ENCODE results near the gene OR2M3. TPM values are rescaled to one million over a fixed set of nuclear protein-coding genes. Genes with fewer than 3 reads are reported as not detected.

OR2M3 gene
- total and polyA plus RNA-seq, 3 experiments from 2014 or later, result not detected

GRCh38 chr1:248187363-248187762 is 9.7 kb upstream of the OR2M3 start:
- H3K27ac Mint-ChIP-seq, result no peak overlapping the region
- CTCF ChIA-PET, result no interaction called here
- no peaks in the 10 kb centered on the region for H3K27me3 Mint-ChIP-seq

GRCh38 chr1:248189026-248189425 is 8.0 kb upstream of the OR2M3 start:
- no peaks in the 10 kb centered on the region for H3K27me3 Mint-ChIP-seq
- DNase-seq, result no peak
- H3K27ac ChIP-seq (ENCODE audit: low read depth, low read length), result no peak overlapping the region
- CTCF ChIA-PET, result no interaction called here
- H3K9me3 ChIP-seq (ENCODE audit: low read length), result no peaks in the 10 kb centered on the region
- no peaks in the 10 kb centered on the region for H3K27me3 ChIP-seq (ENCODE audit: insufficient read depth, low read length, poor library complexity, severe bottlenecking)
- H3K4me3 Mint-ChIP-seq, result no peak overlapping the region
- H3K27ac Mint-ChIP-seq, result no peak overlapping the region
- no peaks in the 10 kb centered on the region for H3K36me3 Mint-ChIP-seq
- POLR2A ChIA-PET, result no interaction called here
- no peaks in the 10 kb centered on the region for H3K4me1 Mint-ChIP-seq
- no peaks in the 10 kb centered on the region for H3K4me1 ChIP-seq (ENCODE audit: insufficient read depth, low read length)
- H3K9me3 Mint-ChIP-seq, result peaks cover 0 to 15% (median 10%) of the 10 kb centered on the region in 5 donors
- no peak overlapping the region for H3K4me3 ChIP-seq (ENCODE audit: low read length)
- H3K36me3 ChIP-seq (ENCODE audit: insufficient read depth, low read length), result no peaks in the 10 kb centered on the region

More at GRCh38 chr1:248187363-248187762, 9.7 kb upstream of the OR2M3 start:
- POLR2A ChIA-PET, result no interaction called here
- Histone ChIP-seq H3K27ac (ENCODE audit: low read depth, low read length) (no peak overlapping the region), H3K36me3 (ENCODE audit: insufficient read depth, low read length) (no peaks in the 10 kb centered on the region), H3K27me3 (ENCODE audit: insufficient read depth, low read length, poor library complexity, severe bottlenecking) (no peaks in the 10 kb centered on the region), H3K4me3 (ENCODE audit: low read length) (no peak overlapping the region), H3K9me3 (ENCODE audit: low read length) (no peaks in the 10 kb centered on the region), H3K4me1 (ENCODE audit: insufficient read depth, low read length) (no peaks in the 10 kb centered on the region)
- no peak for DNase-seq
- H3K9me3 Mint-ChIP-seq, result peaks cover 1 to 10% (median 6%) of the 10 kb centered on the region in 5 donors
- H3K4me1 Mint-ChIP-seq, result no peaks in the 10 kb centered on the region
- no peaks in the 10 kb centered on the region for H3K36me3 Mint-ChIP-seq
- H3K4me3 Mint-ChIP-seq, result no peak overlapping the region

- CTCF ChIA-PET, result no interaction called here
- Histone ChIP-seq H3K4me1 (ENCODE audit: insufficient read depth, low read length) (no peaks in the 10 kb centered on the region), H3K4me3 (ENCODE audit: low read length) (no peak overlapping the region), H3K27ac (ENCODE audit: low read depth, low read length) (no peak overlapping the region), H3K27me3 (ENCODE audit: insufficient read depth, low read length, poor library complexity, severe bottlenecking) (no peaks in the 10 kb centered on the region), H3K36me3 (ENCODE audit: insufficient read depth, low read length) (no peaks in the 10 kb centered on the region), H3K9me3 (ENCODE audit: low read length) (no peaks in the 10 kb centered on the region)
- no peak overlapping the region for H3K4me3 Mint-ChIP-seq
- no peaks in the 10 kb centered on the region for H3K4me1 Mint-ChIP-seq
- no peaks in the 10 kb centered on the region for H3K36me3 Mint-ChIP-seq
- POLR2A ChIA-PET, result no interaction called here
- no peak overlapping the region for H3K27ac Mint-ChIP-seq
- no peak for DNase-seq
- H3K27me3 Mint-ChIP-seq, result peaks cover 0 to 2% of the 10 kb centered on the region in 2 donors
- peaks cover 0 to 15% (median 12%) of the 10 kb centered on the region in 5 donors for H3K9me3 Mint-ChIP-seq
Measured at GRCh38 chr1:248194117-248194516, 2.9 kb upstream of the OR2M3 start.

- POLR2A ChIA-PET, result no interaction called here
- Mint-ChIP-seq H3K27me3 (peaks cover 0 to 2% of the 10 kb centered on the region in 2 donors), H3K4me3 (no peak overlapping the region), H3K36me3 (no peaks in the 10 kb centered on the region), H3K9me3 (peaks cover 0 to 17% (median 6%) of the 10 kb centered on the region in 5 donors), H3K27ac (no peak overlapping the region), H3K4me1 (no peaks in the 10 kb centered on the region)
- no peaks in the 10 kb centered on the region for H3K9me3 ChIP-seq (ENCODE audit: low read length)
- no peaks in the 10 kb centered on the region for H3K36me3 ChIP-seq (ENCODE audit: insufficient read depth, low read length)
- H3K27ac ChIP-seq (ENCODE audit: low read depth, low read length), result no peak overlapping the region
- H3K4me3 ChIP-seq (ENCODE audit: low read length), result no peak overlapping the region
- DNase-seq, result no peak
- no peaks in the 10 kb centered on the region for H3K4me1 ChIP-seq (ENCODE audit: insufficient read depth, low read length)
- CTCF ChIA-PET, result no interaction called here
- no peaks in the 10 kb centered on the region for H3K27me3 ChIP-seq (ENCODE audit: insufficient read depth, low read length, poor library complexity, severe bottlenecking)
Measured at GRCh38 chr1:248215880-248216279, 18.8 kb downstream of the OR2M3 start.

- no peak overlapping the region for H3K4me3 Mint-ChIP-seq
- CTCF ChIA-PET, result no interaction called here
Measured at GRCh38 chr1:248225537-248225936, 28.5 kb downstream of the OR2M3 start.

GRCh38 chr1:248229360-248229908 is 32.4 kb downstream of the OR2M3 start:
- H3K27me3 Mint-ChIP-seq, result no peaks in the 10 kb centered on the region
- Histone ChIP-seq H3K4me3 (ENCODE audit: low read length) (no peak overlapping the region), H3K9me3 (ENCODE audit: low read length) (no peaks in the 10 kb centered on the region), H3K27ac (ENCODE audit: low read depth, low read length) (no peak overlapping the region), H3K27me3 (ENCODE audit: insufficient read depth, low read length, poor library complexity, severe bottlenecking) (no peaks in the 10 kb centered on the region), H3K36me3 (ENCODE audit: insufficient read depth, low read length) (no peaks in the 10 kb centered on the region), H3K4me1 (ENCODE audit: insufficient read depth, low read length) (no peaks in the 10 kb centered on the region)
- H3K27ac Mint-ChIP-seq, result no peak overlapping the region
- peaks cover 0 to 11% (median 4%) of the 10 kb centered on the region in 5 donors for H3K9me3 Mint-ChIP-seq
- no peak for DNase-seq
- ChIA-PET POLR2A (no interaction called here), CTCF (no interaction called here)
- no peaks in the 10 kb centered on the region for H3K36me3 Mint-ChIP-seq
- H3K4me1 Mint-ChIP-seq, result no peaks in the 10 kb centered on the region
- H3K4me3 Mint-ChIP-seq, result no peak overlapping the region

More at GRCh38 chr1:248225537-248225936, 28.5 kb downstream of the OR2M3 start:
- Histone ChIP-seq H3K4me3 (ENCODE audit: low read length) (no peak overlapping the region), H3K4me1 (ENCODE audit: insufficient read depth, low read length) (no peaks in the 10 kb centered on the region), H3K36me3 (ENCODE audit: insufficient read depth, low read length) (no peaks in the 10 kb centered on the region), H3K27ac (ENCODE audit: low read depth, low read length) (no peak overlapping the region), H3K27me3 (ENCODE audit: insufficient read depth, low read length, poor library complexity, severe bottlenecking) (no peaks in the 10 kb centered on the region), H3K9me3 (ENCODE audit: low read length) (no peaks in the 10 kb centered on the region)
- Mint-ChIP-seq H3K4me1 (no peaks in the 10 kb centered on the region), H3K27me3 (no peaks in the 10 kb centered on the region), H3K36me3 (no peaks in the 10 kb centered on the region), H3K9me3 (peaks cover 0 to 11% (median 4%) of the 10 kb centered on the region in 5 donors), H3K27ac (no peak overlapping the region)
- POLR2A ChIA-PET, result no interaction called here
- DNase-seq, result no peak

- no peak for DNase-seq
Measured at GRCh38 chr1:248231117-248231516, 34.1 kb downstream of the OR2M3 start, which contains the start of gene OR2M4. TSS of gene OR2M4 (plus strand) at chr1:248231417. CDS start at chr1:248238929, 7,512 bp downstream.

GRCh38 chr1:248239478-248239877 is 42.4 kb downstream of the OR2M3 start:
- Histone ChIP-seq H3K4me3 (ENCODE audit: low read length) (no peak overlapping the region), H3K27me3 (ENCODE audit: insufficient read depth, low read length, poor library complexity, severe bottlenecking) (no peaks in the 10 kb centered on the region), H3K27ac (ENCODE audit: low read depth, low read length) (no peak overlapping the region), H3K9me3 (ENCODE audit: low read length) (no peaks in the 10 kb centered on the region), H3K36me3 (ENCODE audit: insufficient read depth, low read length) (no peaks in the 10 kb centered on the region), H3K4me1 (ENCODE audit: insufficient read depth, low read length) (no peaks in the 10 kb centered on the region)
- POLR2A ChIA-PET, result no interaction called here
- CTCF ChIA-PET, result no interaction called here
- DNase-seq, result no peak
- H3K27me3 Mint-ChIP-seq, result peaks cover 1 to 14% of the 10 kb centered on the region in 2 donors
- no peak overlapping the region for H3K4me3 Mint-ChIP-seq
- no peak overlapping the region for H3K27ac Mint-ChIP-seq
- H3K36me3 Mint-ChIP-seq, result no peaks in the 10 kb centered on the region
- peaks cover 2 to 4% (median 3%) of the 10 kb centered on the region in 3 donors for H3K4me1 Mint-ChIP-seq
- peaks cover 0 to 8% (median 2%) of the 10 kb centered on the region in 5 donors for H3K9me3 Mint-ChIP-seq

More at GRCh38 chr1:248231117-248231516, 34.1 kb downstream of the OR2M3 start, which contains the start of gene OR2M4:
- H3K4me1 ChIP-seq (ENCODE audit: insufficient read depth, low read length), result no peaks in the 10 kb centered on the region
- Mint-ChIP-seq H3K27me3 (no peaks in the 10 kb centered on the region), H3K4me1 (no peaks in the 10 kb centered on the region), H3K36me3 (no peaks in the 10 kb centered on the region), H3K9me3 (peaks cover 0 to 15% (median 4%) of the 10 kb centered on the region in 5 donors), H3K27ac (no peak within 1 kb of the TSS), H3K4me3 (no peak within 1 kb of the TSS)
- POLR2A ChIA-PET, result no interaction called here
- no peaks in the 10 kb centered on the region for H3K27me3 ChIP-seq (ENCODE audit: insufficient read depth, low read length, poor library complexity, severe bottlenecking)
- H3K36me3 ChIP-seq (ENCODE audit: insufficient read depth, low read length), result no peaks in the 10 kb centered on the region
- H3K9me3 ChIP-seq (ENCODE audit: low read length), result no peaks in the 10 kb centered on the region
- no peak within 1 kb of the TSS for H3K27ac ChIP-seq (ENCODE audit: low read depth, low read length)
- H3K4me3 ChIP-seq (ENCODE audit: low read length), result no peak within 1 kb of the TSS
- CTCF ChIA-PET, result no interaction called here
